Limb (tissue), 2 donors: ENCODE measurements around the gene CD14.
"Not testable (repeated sequence)": the region's sequence is repeated elsewhere in the genome, so short reads cannot be mapped to it uniquely, and the experiment has no call there.

Experiments
- DNase-seq, 2 donors: peaks; one replicate each; pipeline ENCODE4 v3.0.0-alpha.2; 2016; ENCODE audit errors: extremely low spot score in 2 of 2

CD14 gene

DNA sequence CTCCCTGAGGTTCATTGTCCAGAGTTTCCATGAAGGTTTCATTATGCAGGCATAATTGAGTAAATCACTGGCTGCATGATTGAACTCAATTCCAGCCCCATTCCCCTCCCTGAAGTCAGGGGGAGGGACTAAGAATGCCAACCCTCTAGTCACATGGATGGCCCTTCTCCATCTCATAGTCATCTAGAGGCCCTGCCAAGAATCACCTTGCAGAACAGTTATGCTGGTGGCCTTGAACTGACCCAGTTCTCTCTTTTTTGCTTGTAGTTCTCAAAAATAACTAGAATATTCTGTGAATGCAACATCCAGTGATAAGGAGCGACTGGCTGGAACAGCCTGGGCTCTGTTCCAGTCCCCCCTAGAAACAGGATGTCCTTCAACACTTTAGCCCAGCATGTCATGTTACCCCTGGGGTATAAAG lies 36.6 kb downstream of the CD14 start:
- DNase-seq = no peak

DNA sequence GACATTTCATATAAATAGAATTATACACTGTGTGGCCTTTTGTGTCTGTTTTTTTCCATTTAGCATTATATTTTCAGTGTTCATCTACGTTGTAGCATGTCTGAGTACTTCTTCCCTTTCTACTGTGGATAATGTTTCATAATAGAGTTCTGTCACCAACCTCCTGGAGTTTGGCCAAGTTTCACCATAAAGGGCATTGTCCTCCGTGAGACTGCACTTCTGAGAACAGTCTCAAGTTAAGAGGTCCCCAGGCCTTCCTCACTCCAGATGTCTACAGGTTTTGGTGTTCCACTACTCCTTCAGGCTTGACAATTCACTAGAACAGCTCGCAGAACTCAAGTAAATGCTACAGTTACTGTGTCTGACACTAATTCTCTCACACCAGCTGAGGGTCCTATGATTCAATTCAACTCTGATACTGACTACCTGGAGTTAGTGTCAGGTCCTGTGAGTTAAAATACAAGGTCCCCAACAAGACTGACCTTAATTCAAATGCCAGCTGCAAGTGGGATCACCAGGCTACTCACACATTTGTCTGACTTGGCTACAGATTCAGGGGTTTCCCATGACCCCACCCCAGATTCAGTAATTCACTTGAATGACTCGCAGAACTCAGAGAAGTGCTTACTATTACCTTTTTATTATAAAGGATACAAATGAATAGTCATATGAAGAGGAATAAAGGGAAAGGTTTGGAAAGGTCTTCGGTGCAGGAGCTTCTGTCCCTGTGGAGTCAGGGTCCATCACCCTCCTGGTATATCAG lies 37.3 kb downstream of the CD14 start:
- no peak for DNase-seq

DNA sequence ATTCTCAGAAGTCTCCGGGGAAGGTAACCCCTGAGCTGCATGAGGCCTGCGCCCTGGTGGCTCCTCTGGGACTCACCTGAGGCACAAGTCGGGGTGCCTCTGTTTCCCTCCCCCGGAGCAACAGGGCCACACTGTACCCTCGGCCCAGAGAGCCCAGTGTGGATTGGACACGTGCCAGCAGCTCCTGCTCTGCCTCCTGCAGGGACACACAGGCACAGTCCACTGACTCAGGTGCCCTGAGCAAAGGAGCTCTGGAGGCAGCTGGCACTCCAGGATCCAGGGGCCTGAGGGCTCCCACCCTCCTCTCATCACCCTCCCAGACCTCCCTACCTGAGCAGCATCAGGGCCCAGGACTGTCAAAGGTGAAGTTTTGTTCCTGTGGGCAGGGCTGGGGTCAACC lies 38.8 kb downstream of the CD14 start:
- no peak for DNase-seq

DNA sequence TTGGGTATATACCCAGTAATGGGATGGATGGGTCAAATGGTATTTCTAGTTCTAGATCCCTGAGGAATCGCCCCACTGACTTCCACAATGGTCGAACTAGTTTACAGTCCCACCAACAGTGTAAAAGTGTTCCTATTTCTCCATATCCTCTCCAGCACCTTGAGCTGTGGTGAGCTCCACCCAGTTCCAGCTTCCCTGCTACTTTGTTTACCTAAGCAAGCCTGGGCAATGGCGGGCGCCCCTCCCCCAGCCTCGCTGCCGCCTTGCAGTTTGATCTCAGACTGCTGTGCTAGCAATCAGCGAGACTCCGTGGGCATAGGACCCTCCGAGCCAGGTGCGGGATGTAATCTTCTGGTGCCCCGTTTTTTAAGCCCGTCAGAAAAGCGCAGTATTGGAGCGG lies 39.9 kb downstream of the CD14 start:
- not testable (repeated sequence) for DNase-seq

DNA sequence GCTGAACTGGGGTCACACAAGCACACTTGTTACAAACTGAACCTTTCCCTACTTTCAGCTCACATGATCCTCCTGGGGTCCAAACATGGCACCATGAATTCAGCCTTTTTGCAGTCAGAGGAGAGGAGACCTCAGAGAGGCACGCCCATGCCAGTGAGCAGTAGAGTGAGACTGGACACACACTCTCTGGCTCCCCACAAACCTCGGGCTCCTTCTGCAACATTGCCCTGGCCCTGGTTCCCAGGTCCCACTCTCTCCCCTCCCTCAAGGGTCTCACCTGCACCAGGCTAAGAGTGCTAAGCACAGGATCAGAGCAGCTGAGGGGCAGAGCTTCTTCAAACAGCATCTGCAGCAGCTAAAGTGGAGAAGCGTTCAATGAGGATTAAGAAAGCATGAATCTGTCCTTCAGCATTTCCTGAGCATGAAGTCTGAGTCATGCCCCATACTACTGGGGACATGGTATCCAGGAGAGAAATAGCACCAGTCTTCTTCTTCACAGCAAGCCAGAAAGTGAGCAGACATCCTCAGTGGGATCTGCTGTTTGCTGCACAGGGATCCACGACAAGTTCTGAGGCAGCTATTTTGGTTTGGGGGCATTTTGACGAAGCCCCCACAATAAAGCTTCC lies 41.1 kb downstream of the CD14 start:
- DNase-seq = no peak

DNA sequence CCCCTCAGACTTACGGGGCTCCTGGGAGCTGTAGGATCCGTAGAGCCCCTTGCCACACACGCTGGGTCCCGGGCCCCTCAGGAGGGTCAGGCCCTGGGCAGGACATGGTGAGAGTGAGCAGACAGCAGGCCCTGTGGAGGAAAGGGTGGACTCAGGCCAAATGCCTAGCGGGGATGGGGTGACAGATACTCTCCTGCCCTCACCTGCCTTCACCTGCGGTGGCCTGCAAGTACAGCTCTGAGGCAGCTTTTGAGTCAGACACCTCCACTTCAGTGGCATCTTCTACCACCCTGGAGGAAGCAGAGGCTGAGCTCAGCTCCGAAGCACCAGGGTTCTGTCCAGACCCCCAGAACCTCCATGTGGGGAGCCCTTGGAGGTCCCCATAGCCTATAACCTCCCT lies 42.1 kb downstream of the CD14 start:
- DNase-seq = no peak

DNA sequence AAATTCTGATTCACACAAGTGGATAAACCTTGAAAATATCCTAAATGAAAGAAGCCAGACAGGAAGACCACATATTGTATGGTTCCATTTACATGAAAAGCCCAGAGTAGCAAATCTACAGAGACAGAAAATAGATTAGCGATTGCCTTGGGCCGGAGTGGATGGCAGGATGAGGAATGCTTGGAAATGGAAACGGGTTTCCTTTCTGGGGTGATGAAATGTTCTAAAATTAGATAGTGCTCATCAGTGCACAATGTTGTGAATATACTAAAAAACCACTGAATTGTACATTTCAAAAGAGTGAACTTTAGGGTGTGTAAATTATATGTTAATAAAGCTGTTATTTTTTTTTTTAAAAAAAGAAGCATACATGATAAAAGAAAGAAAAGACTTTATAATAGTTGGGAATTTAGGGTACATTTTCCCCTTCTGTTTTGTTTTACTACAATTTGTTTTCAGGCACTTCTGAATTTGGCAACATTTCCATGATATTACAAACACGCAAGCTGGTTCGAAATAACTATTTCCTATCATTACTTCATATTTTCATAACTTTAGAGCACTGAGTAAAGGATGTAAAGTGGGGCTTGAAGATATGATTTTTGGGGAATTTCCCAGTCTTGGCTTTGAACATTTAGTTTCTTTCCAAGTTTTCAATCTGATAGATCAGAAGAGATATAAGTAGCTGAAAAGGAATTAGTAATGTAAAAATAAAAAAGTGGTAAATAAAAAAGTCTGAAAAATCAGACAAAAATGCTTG lies 44.5 kb downstream of the CD14 start:
- no peak for DNase-seq

DNA sequence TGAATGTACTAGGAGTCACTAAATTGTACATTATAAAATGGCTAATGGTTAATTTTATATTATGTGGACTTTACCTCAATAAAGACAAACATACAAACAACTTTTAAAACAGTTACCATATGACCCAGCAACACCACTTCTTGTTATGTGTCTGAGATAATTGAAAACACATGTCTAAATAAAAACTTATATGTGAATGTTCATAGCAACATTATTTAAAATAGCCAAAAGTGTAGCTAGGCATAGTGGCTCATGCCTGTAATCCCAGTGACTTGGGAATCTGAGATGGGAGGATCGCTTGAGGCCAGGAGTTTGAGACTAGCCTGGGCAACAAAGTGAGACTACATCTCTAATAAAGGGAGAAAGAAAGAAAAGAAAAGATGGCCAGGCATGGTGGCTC lies 45.5 kb downstream of the CD14 start:
- no peak for DNase-seq
